Measurements from ENCODE around the gene PTTG1IP. TPM values are rescaled to one million over a fixed set of nuclear protein-coding genes. Genes with fewer than 3 reads are reported as not detected.

PTTG1IP gene
- total and polyA plus RNA-seq, 2 donors (not counting 1 experiment from before 2014, with no cell fraction given): 30.7 to 58.6 TPM

DNA sequence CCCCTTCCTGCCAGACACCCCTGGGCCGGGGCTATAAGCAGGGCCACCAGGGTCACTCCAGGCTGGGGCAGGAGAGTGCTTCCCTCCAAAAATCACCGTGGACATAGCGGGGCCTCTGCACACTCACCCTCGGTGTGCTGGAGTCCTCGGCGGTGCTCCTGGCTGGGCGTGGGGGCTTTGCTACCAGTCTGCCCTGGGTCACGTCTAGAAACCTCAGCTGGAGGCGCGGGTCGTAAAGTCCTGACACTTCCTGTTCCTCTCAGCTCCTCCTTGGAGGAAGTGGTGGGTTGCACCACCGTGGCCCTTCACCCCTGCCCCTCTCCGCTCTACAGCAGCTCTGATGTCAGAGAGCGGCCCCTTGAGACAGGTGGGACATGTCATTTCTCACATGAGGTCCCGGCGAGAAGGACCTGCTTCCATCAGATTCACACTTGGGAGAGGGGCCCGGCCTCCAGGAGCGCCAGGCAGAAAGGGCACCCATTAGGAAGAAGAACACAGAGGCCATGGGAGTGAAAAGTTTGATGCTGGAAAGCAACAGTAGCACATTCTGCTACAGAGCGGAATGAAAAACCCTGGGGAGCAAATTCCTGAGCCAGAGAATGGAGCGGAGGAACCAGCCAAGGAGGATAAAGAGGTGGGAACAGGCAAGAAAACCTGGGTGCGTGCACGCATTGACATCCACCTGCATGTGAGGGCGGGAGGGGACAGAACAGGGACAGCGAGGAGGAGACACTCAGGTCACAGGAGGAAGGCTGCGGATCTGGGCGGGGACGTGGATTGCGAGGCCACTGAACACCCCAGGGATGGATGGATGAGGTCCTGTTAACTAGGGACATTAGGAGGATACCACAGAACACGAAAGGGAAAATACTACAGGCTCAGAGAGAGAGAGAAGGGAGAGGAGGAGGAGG, 47.5 kb upstream of the PTTG1IP start, which contains the start of gene ITGB2:
Gene ITGB2 (minus strand): TSS at position 206 of the 911 bp plus-strand sequence. CDS start 10,117 bp downstream, outside the sequence.
- POLR2A ChIA-PET: interaction anchor here (0.7 to 1.0 kb wide), 2 partner anchors 10 to 197 kb away, joined by 3 to 9 read pairs; no protein-coding TSS in a partner anchor
- Histone ChIP-seq H3K4me1 (ENCODE audit: control insufficient read depth in 2 of 2, insufficient read depth in 2 of 2, low read length in 2 of 2) (peaks cover 84 to 92% of the 10 kb centered on the region in 2 donors), H3K27ac (ENCODE audit: low read length in 2 of 2) (peak within 1 kb of the TSS; percentile 82 to 87), H3K79me2 (ENCODE audit: control insufficient read depth, insufficient read depth, low read length) (peaks cover 73% of the 10 kb centered on the region), H3K4me3 (ENCODE audit: control extremely low read depth in 1 of 5, extremely low read depth in 1 of 5, insufficient read depth in 1 of 5, low read depth in 2 of 5, low read length in 4 of 5) (peak within 1 kb of the TSS; percentile 74 to 99 (median 87)), H3K4me2 (replicated peaks; ENCODE audit: low read depth, low read length, poor library complexity, severe bottlenecking) (peak within 1 kb of the TSS; percentile 90), H3K9me3 (ENCODE audit: control extremely low read depth in 1 of 3, control insufficient read depth in 2 of 3, insufficient read depth in 1 of 3, low read length in 2 of 3) (no peaks in the 10 kb centered on the region), H4K20me1 (ENCODE audit: control insufficient read depth, insufficient read depth, low read length, poor library complexity, severe bottlenecking) (peaks cover 27% of the 10 kb centered on the region), H3K9ac (ENCODE audit: low read length) (peak within 1 kb of the TSS; percentile 81), H3K27me3 (replicated peaks in 1 of 4; ENCODE audit: control extremely low read depth in 1 of 4, control insufficient read depth in 3 of 4, insufficient read depth in 4 of 4, low read length in 3 of 4) (no peaks in the 10 kb centered on the region), H3K36me3 (replicated peaks in 1 of 2; ENCODE audit: control extremely low read depth in 1 of 2, control insufficient read depth in 1 of 2, extremely low read depth in 1 of 2, insufficient read depth in 2 of 2, low read length in 1 of 2) (peaks cover 0 to 23% of the 10 kb centered on the region in 2 experiments), H2AFZ (ENCODE audit: insufficient read depth, low read depth, low read length, poor library complexity, severe bottlenecking) (peak within 1 kb of the TSS; percentile 51)
- ATAC-seq (ENCODE audit: low read depth) (peak; percentile 89), DNase-seq (peak; percentile 83)
- intact Hi-C loops (cut with micrococcal nuclease): loop anchor here (1.0 kb wide), 1 partner anchor 9 kb away; no protein-coding TSS in a partner anchor
- TF ChIP-seq CTCF (IDR thresholded peaks at IDR 0.05): no peak
- TF ChIP-seq EZH2 (IDR thresholded peaks at IDR 0.05; ENCODE audit: borderline replicate concordance, insufficient read depth, low read depth, low read length, poor library complexity, severe bottlenecking): no peak
- CTCF ChIA-PET: interaction anchor here (0.7 to 3.4 kb wide), 8 partner anchors 9 to 120 kb away, joined by 3 to 22 read pairs (median 5); partner anchors contain the start of gene UBE2G2
- no peaks in the 10 kb centered on the region for H3K27me3 Mint-ChIP-seq
- H3K9me3 Mint-ChIP-seq (ENCODE audit: insufficient read depth): no peaks in the 10 kb centered on the region
- H3K27ac Mint-ChIP-seq: peak within 1 kb of the TSS; percentile 89
- WGBS (ENCODE audit: insufficient coverage): 31% methylated on average over 24 of the region's 29 CpGs
- peaks cover 81% of the 10 kb centered on the region for H3K4me1 Mint-ChIP-seq
- peak within 1 kb of the TSS; percentile 96 for H3K4me3 Mint-ChIP-seq
